Endothelial cell of umbilical vein (primary cell): Measurements from ENCODE around the gene NLGN2. TPM values are rescaled to one million over a fixed set of nuclear protein-coding genes. Genes with fewer than 3 reads are reported as not detected.

Source experiments
- BruUV-seq: library from RNA; stranded (reverse); fragments of 400-500 nt; replicated peaks from 2 replicates; lab custom pipeline; 2021; lab: Mats Ljungman, UMichigan
- CTCF ChIA-PET: fragments of 300-600, 350-600 bp; sonication (Branson Sonifier 250); formaldehyde crosslinking; loops from one replicate; lab custom pipeline; 2021; ENCODE audit warnings: antibody characterized with exemption, inconsistent platforms; lab: Charles Lee
- POLR2A ChIA-PET: fragments of 300-600, 350-600 bp; sonication (Branson Sonifier 250); formaldehyde crosslinking; loops from one replicate; lab custom pipeline; 2021; ENCODE audit warnings: antibody characterized with exemption, inconsistent platforms; lab: Charles Lee
- DNase-seq: peaks from one replicate; pipeline ENCODE4 v3.0.0-alpha.2; 2011; ENCODE audit warnings: low read depth, low spot score
- FAIRE-seq: peaks from 2 replicates; lab custom pipeline; 2011; peaks lifted over from hg19 to GRCh38; lab: Jason Lieb, UNC
- H2AFZ ChIP-seq: 2 replicates; pipeline ENCODE4 v1.6.0; 2012; ENCODE audit warnings: low read depth, low read length, control low read depth, inconsistent platforms
- H3K27ac ChIP-seq: 2 replicates; pipeline ENCODE4 v1.5.1; 2011; ENCODE audit warnings: low read depth, mild to moderate bottlenecking, control low read depth, low read length, moderate library complexity; ENCODE audit not compliant: insufficient read depth
- H3K27me3 ChIP-seq, 2 experiments: 2 replicates each; pipeline versions ENCODE4 v1.6.0 to v1.6.1; 2011; ENCODE audit warnings: low read length in 2 of 2, mixed read lengths in 1 of 2; ENCODE audit not compliant: control insufficient read depth in 2 of 2, insufficient read depth in 2 of 2
- H3K36me3 ChIP-seq, 2 experiments: 2 replicates in 1 of 2; 3 replicates in 1 of 2; pipeline ENCODE4 v1.5.1; 2011; ENCODE audit warnings: low read length in 2 of 2, mild to moderate bottlenecking in 1 of 2, moderate library complexity in 1 of 2; ENCODE audit not compliant: control insufficient read depth in 2 of 2, insufficient read depth in 2 of 2; ENCODE audit errors: extremely low read depth in 1 of 2
- H3K4me1 ChIP-seq: 3 replicates; pipeline ENCODE4 v1.5.1; 2011; ENCODE audit warnings: mild to moderate bottlenecking, low read length; ENCODE audit not compliant: control insufficient read depth, insufficient read depth; ENCODE audit errors: extremely low read depth
- H3K4me2 ChIP-seq: 2 replicates; pipeline ENCODE4 v1.6.1; 2011; ENCODE audit warnings: low read length, control low read depth, mixed read lengths; ENCODE audit not compliant: insufficient read depth
- H3K4me3 ChIP-seq, 3 experiments: fragments of 200-600 bp in 1 of 3; sonication (generic), shearing (Covaris generic) in 1 of 3; replicated peaks in 1 of 3; 2 replicates each; pipeline ENCODE4 v1.5.1; 2011 to 2016; ENCODE audit warnings: control low read depth in 3 of 3, low read length in 3 of 3, mild to moderate bottlenecking in 2 of 3, inconsistent platforms in 1 of 3, low read depth in 1 of 3, moderate library complexity in 1 of 3; ENCODE audit not compliant: insufficient read depth in 1 of 3
- H3K79me2 ChIP-seq: 2 replicates; pipeline ENCODE4 v1.6.0; 2012; ENCODE audit warnings: low read length, inconsistent platforms; ENCODE audit not compliant: control insufficient read depth, insufficient read depth
- H3K9ac ChIP-seq: replicated peaks from 2 replicates; pipeline ENCODE3; 2011; ENCODE audit warnings: low read length, control low read depth; ENCODE audit not compliant: insufficient read depth; ENCODE audit errors: extremely low read depth
- H3K9me1 ChIP-seq: replicated peaks from 3 replicates; pipeline ENCODE4 v1.6.0; 2011; ENCODE audit warnings: mild to moderate bottlenecking, low read length; ENCODE audit not compliant: control insufficient read depth, insufficient read depth; ENCODE audit errors: extremely low read depth
- H3K9me3 ChIP-seq: replicated peaks from 2 replicates; pipeline ENCODE4 v1.5.1; 2012; ENCODE audit warnings: low read length, inconsistent platforms; ENCODE audit not compliant: control insufficient read depth, insufficient read depth
- H4K20me1 ChIP-seq: replicated peaks from 2 replicates; pipeline ENCODE3; 2011; ENCODE audit warnings: mild to moderate bottlenecking, low read length; ENCODE audit not compliant: control insufficient read depth, insufficient read depth; ENCODE audit errors: extremely low read depth
- CTCF ChIP-seq, 2 donors: IDR thresholded peaks; 1 replicate in 1 of 2; 2 replicates in 1 of 2; pipeline ENCODE4 v1.5.1; 2011; ENCODE audit warnings: low read length in 2 of 2, mild to moderate bottlenecking in 2 of 2, moderate library complexity in 2 of 2, control low read depth in 1 of 2, inconsistent platforms in 1 of 2, low read depth in 1 of 2; ENCODE audit not compliant: insufficient read depth in 1 of 2; ENCODE audit errors: extremely low read depth in 1 of 2
- EZH2 ChIP-seq: IDR thresholded peaks from 2 replicates; pipeline ENCODE4 v1.6.1; 2012; ENCODE audit warnings: borderline replicate concordance, low read depth, mild to moderate bottlenecking, moderate library complexity, low read length, inconsistent platforms; ENCODE audit not compliant: severe bottlenecking
- FOS ChIP-seq: IDR thresholded peaks from 2 replicates; pipeline ENCODE4 v1.6.1; 2011; ENCODE audit warnings: mild to moderate bottlenecking, low read length, moderate library complexity, borderline replicate concordance; ENCODE audit not compliant: insufficient read depth
- GATA2 ChIP-seq: IDR thresholded peaks from 2 replicates; pipeline ENCODE4 v1.7.0; 2011; ENCODE audit warnings: low read depth, mild to moderate bottlenecking, moderate library complexity, mixed read lengths, low read length; ENCODE audit not compliant: insufficient read length, insufficient read depth
- JUN ChIP-seq: IDR thresholded peaks from 2 replicates; pipeline ENCODE4 v1.6.1; 2011; ENCODE audit warnings: borderline replicate concordance, low read depth; ENCODE audit not compliant: insufficient read length, insufficient read depth
- MAX ChIP-seq: IDR thresholded peaks from 2 replicates; pipeline ENCODE4 v1.6.1; 2011; ENCODE audit not compliant: insufficient read depth, insufficient read length
- MYC ChIP-seq: IDR thresholded peaks from one replicate; pipeline ENCODE4 v1.6.1; 2011; ENCODE audit warnings: mild to moderate bottlenecking, low read depth, low read length
- POLR2A ChIP-seq: IDR thresholded peaks from 2 replicates; pipeline ENCODE4 v1.6.1; 2012; ENCODE audit warnings: low read depth, mild to moderate bottlenecking, control low read depth, low read length
- POLR2AphosphoS5 ChIP-seq: IDR thresholded peaks from 2 replicates; pipeline ENCODE4 v1.6.1; 2012; ENCODE audit warnings: low read depth, mild to moderate bottlenecking, control low read depth, low read length, moderate library complexity; ENCODE audit not compliant: insufficient read depth
- dilution Hi-C: fragments of 300-500 bp; cut with MboI; formaldehyde crosslinking; loops from one replicate; pipeline ENCODE4 v1.15.0; 2019; ENCODE audit warnings: low sequenced_read_pairs; ENCODE audit not compliant: extremely low pct_ligation_motif_present
- intact Hi-C: fragments of 100-400 bp; cut with micrococcal nuclease; formaldehyde crosslinking; loops from one replicate; pipeline ENCODE4 v1.10.0; 2022
- polyA plus RNA-seq, 4 experiments: library from polyadenylated mRNA; depleted of rRNA in 3 of 4; stranded (reverse) in 3 of 4; unstranded in 1 of 4; fragments of >200 nt; gene quantifications; 2 replicates each; pipeline versions ENCODE4 v1.2.1 to v1.2.3, GENCODE V29; 2011 to 2012; ENCODE audit warnings: missing spikeins in 1 of 4
- total RNA-seq: library from RNA; stranded (reverse); gene quantifications from 2 replicates; pipeline ENCODE4 v1.2.3, GENCODE V29; 2021

NLGN2 gene
- total and polyA plus RNA-seq, 2 donors (not counting 3 experiments of a cell fraction or from before 2014, with no cell fraction given): 15.4 to 25.9 TPM

GRCh38 chr17:7408252-7408727 is 645 bp downstream of the NLGN2 start:
- intact Hi-C loops: no loop called here
- Histone ChIP-seq H3K4me2 (no peak overlapping the region), H4K20me1 (no peaks in the 10 kb centered on the region), H3K27me3 (no peaks in the 10 kb centered on the region), H3K9ac (no peak overlapping the region), H3K4me1 (peaks cover 4% of the 10 kb centered on the region), H2AFZ (no peak overlapping the region), H3K9me3 (no peaks in the 10 kb centered on the region), H3K79me2 (peaks cover 2% of the 10 kb centered on the region), H3K4me3 (no peak overlapping the region), H3K36me3 (peaks cover 0 to 15% of the 10 kb centered on the region in 2 experiments), H3K9me1 (no peaks in the 10 kb centered on the region), H3K27ac (no peak overlapping the region)
- TF ChIP-seq FOS (no peak), POLR2AphosphoS5 (no peak), EZH2 (no peak), JUN (no peak), CTCF (IDR thresholded peaks at IDR 0.05; ENCODE audit: extremely low read depth in 1 of 2, insufficient read depth in 1 of 2, low read depth in 1 of 2, low read length in 2 of 2) (no peak), POLR2A (no peak), GATA2 (no peak), MAX (no peak), MYC (no peak)
- ChIA-PET CTCF (interaction anchor here (1.1 kb wide), 1 partner anchor 28 kb away, joined by 4 read pairs; no protein-coding TSS in a partner anchor), POLR2A (no interaction called here)
- dilution Hi-C loops: no loop called here
- no TSS peak for BruUV-seq
- DNase-seq: no peak
- no peak for FAIRE-seq
